GM21737 (cell line): ENCODE results near the gene TEX2.

ENCODE experiments used
- ATAC-seq: cut with Tn5 transposase; IDR thresholded peaks from one replicate; pipeline ENCODE4 v1.9.1; 2021; ENCODE audit warnings: mild to moderate bottlenecking, moderate library complexity; ENCODE audit not compliant: unreplicated experiment

TEX2 gene

DNA sequence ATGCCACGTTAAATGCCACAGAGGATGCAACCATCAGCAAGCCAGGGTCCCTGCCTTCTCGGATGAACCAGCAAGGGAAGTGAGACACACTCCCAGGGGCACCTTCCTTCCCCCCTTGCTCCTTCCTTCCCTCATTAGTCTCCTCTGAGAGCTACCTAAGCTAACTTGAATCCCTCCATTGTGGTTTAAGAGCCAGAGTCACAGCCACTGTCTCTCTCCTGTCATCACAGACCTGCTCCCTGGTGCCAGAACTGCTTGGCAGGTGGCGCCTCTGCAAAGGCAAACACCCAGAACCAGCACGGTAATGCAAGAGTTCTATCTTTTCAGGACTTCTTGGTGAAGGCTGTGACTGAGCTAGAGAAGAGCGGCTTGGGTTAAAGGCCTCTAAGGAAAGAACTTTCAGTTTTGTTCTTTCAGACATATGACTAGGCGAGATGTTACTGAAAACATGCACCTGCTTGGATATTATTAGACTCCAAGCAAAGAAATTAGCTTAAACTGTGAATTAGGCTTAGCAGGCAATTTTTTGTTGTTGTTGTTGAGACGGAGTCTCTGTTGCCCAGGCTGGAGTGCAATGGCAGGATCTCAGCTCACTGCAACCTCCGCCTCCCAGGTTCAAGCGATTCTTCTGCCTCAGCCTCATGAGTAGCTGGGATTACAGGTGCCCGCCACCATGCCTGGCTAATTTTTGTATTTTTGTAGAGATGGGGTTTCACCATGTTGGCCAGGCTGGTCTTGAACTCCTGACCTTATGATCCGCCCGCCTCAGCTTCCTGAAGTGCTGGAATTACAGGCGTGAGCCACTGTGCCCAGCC, 141.9 kb downstream of the TEX2 start:
- ATAC-seq = peak; percentile 70

DNA sequence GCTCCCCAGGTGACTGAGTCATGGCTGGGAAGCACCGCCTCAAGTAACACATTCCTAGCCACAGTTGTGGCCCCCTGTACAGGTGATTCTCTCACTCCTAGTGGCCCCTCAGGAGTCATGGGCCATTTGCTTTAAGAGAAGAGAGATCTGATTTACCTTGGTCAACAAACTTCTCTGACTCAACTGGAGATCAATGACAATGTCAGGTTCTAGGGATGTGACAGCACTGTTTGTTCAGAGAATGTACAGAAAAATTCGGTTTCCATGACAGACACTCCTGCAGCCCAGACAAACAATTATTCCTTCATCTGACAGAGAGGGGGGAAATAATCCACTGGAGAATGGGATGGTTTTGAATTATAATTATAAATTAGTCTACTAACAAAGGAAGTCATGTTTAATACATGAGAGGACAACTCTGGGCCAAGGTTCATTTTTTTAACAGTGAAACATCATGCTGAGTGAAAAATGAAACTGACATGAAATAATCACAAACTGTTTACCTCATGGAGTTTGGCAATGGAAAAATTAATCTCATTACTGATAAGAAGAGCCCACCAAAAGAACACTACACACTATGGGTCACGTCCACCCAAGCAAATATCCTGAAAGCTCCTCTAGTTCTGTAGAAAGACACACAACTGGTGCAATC, 142.8 kb downstream of the TEX2 start:
- no peak for ATAC-seq

DNA sequence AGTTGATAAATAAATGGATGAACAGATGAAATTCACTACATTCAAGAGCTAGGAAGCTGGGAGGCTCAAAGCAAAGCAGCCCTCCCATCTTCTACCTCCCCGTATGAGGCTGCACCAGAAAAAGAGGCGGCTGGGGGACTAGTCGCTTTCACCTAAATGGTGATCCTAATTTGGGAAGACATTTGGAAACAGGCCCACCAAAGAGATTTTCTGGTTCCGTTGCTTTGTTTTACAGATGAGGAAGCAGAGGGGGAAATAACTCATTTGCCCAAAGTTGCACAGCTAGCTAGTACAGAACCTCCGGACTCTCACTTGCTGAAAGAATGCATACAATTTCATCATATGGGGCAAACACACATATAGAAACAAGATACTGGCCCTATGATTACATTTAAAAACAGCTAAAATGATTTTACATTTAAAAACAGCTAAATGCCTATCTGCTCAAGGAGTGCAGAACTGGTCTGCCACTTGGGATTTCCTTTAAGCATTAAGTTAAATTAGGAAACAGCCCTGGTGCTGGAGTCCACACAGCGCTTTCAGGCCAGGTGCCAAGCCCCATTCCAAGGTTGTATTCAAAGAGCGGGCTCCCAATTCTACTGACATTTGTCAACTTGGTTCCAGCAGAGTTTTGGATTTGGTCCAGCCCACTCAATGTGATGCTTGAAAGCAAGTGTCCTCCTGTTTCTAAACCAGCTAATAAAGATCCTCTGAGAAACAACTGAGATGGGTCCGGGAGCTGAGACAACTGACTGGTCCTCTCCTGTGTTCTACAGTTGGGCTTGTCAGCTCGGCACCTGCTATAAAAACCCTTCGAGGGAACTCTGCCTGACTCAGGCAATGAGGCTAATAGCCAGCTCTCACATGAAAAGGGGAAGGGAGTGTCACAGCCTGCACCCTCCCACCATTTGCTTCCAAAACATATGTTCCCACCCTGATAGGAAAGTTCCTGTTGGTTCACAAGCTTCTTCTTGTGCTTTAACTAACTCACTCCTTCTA, 144.8 kb downstream of the TEX2 start:
- ATAC-seq = no peak

DNA sequence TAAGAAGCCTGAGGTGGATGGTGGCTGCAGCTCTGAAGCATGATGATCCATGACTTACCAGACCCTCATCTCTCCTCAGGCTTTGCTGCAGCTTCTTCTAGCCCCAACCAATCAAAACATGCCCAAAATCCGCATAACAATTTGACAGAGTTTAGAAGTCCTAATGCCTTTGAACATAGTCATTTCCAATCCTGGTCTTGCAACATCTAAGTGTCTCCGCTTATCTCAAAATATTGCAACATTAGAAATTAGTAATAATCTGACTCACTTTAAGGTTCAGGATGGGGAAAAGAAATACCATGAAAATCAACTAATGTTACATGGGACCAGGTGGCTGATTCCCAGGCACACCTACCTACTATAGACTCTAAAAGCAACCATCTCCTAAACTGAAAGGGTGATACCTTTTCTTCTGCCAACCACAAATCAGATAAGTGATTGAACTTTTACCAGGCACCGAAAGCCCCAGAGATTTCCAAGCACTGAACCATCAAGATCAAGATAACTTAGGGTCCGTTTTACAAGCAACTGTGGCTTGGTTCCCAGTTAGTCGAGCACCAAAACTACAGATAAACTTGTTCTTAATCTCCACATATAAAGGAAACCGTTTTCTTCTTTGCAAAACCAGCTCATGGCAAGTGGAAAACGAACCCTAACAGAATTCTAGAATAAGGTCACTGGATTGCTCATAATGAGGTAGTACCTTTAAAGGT, 147.1 kb downstream of the TEX2 start:
- ATAC-seq = no peak

DNA sequence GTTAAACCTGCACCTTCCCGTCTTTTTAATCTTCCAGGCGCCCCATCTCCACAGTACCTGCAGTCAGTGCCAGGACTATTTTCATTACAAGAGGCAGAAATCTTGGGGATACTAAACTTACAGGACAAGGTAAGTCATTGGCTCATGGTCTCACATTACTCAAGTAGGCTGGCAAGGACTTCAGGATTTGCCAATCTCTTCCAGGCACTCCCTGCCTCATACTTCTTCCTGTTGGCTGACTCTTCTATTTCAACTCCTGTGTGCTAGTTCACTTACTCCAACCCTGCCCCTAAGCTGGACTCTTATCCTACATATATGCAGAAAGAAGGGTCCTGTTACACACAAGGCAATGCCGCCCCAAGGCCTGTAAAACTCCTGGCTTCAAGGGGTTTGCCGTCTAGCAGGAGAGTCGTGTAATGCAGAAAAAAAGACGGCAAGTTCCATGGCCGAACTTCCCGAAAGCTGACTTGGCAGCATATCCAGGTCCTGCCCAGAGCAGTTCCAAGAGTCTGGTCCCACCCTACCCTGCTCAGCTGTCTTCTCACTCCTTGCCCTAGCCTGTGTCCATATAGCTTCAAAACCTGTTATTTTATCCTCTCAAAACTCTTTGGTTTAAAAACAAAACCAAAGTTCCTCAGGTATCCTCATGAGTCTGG, 147.9 kb downstream of the TEX2 start:
- no peak for ATAC-seq

DNA sequence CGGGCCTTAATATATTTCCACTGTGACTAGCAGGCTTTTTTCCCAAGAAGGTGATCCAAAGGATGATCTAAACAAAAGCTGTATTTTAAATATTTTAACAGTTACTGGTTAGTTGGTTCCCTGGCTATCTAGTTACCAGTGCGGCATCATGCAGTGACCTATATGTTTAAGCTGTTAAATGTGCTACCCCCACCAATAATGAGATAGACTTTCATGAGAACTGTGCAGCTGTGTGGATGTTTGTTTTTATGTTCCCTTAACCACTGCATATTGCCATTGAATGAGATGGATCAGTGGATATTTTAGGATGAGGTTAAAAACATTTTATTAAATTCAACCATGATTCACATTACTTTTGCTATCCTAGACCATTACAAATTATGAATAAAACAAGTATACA, 150.1 kb downstream of the TEX2 start:
- no peak for ATAC-seq

DNA sequence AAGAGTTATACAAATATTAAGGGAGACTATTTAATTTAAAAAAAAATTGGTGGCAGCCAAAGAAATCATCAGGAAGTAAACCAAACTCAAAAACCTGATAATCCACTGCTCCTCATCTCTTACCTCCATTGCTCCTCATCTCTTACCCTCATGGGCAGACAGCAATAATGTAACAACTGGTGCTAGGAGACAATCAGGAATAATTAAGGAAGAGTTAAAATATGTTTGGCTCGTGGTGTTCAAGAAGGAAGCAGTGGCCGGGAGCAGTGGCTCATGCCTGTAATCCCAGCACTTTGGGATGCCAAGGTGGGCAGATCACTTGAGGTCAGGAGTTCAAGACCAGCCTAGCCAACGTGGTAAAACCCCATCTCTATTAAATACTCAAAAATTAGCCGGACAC, 151.2 kb downstream of the TEX2 start:
- no peak for ATAC-seq

DNA sequence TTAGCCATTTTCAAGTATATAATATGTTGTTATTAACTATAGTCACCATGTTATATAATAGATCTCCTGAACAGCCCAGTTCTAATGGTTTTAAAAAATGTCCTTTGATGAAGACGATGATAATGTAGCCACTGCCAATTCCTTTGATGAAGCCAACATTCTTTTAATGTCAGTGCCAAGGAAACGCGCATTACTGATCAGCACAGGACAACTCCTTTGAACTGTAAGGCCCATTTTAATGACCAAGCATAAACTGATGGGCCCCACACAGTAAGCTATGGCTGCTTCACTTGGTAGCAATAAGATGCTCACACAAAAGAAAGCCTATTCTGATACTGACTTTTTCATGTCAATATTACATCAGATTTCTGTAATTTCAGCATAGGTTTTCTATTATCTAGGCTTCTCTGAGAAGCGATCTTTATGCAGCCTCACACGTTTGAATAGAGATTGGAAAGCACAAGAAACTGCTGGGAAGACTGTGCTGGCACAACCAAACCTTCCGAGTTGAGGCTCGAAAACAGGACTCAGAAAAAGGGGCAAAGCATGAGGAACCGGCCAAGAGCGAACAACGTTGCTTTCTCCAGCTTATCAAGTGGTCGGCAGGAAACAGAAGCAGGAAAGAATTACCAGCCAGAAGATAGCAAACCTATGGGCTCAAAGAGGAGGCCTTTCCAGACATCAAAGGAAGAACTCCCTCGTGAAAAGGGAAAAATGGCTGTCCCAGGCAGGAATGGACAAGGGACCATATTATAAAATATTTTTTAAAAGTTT, 152.5 kb downstream of the TEX2 start:
- no peak for ATAC-seq

DNA sequence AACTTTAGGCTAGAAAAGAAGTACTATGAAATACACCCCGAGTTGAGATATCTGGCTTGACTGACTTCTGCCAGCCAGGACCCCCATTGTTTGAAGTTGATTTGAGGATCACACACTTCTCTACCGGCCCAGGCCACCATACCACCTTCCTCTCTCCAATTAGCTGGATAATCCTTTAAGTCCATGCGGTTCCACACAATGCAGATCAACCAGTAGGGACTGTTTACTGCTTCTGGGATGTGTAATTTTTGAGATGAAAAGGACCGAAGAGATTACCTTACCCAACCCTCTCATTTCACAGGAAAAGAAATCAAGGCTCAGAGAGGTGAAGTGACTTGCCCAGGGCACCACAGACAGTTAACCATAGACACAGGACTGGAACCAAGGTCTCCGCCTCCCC, 153.7 kb downstream of the TEX2 start:
- ATAC-seq = no peak

DNA sequence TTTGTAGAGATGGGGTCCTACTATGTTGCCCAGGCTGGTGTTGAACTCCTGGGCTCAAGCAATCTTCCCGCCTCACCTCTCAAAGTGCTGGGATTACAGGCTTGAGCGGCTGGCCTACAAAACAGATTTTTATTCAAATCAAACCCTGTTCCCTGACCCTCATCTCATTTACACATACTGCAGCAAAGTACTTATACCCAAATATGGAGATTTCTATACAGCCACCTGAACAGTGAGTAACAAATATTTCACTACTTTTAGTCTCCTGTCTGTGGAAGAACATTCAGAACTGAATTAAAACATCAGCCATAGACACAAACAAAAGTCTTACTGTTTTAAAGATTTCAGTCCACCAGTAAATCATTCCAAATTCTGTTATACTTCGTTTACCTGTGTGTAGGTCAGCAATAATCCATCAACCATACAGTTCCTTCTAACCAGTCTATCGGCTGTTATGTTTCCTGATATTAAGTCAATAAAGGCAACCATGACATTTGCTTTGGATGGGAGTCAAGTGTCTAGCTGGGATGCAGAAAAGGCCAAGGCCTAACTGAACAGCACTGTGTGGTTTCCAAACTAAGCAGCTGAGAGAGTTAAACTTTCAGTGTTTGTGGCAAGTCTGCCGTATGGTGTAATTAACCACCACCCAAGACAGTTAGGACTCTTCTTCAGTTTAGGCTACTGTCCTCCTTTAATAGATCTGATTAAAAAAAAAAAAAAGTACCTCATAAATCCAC, 155.4 kb downstream of the TEX2 start:
- no peak for ATAC-seq

DNA sequence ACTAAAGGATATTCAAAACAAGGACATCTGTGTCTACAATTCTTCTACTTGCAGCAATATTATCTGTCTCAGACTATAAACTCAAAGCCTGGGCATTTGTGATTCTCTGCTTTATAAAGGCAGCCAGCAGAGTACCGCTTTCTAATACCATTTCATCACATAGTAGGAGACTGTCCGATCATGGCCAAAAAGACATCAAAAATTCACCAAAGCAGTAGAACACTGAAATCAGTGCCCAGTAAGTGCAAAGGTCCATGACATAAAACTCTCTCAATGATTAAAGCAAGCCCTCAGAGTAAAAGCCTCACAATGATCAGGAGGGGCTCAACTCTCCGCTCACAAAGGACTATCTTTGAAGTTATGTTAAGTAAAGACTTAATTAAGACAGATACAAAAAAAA, 156.1 kb downstream of the TEX2 start:
- ATAC-seq = no peak

DNA sequence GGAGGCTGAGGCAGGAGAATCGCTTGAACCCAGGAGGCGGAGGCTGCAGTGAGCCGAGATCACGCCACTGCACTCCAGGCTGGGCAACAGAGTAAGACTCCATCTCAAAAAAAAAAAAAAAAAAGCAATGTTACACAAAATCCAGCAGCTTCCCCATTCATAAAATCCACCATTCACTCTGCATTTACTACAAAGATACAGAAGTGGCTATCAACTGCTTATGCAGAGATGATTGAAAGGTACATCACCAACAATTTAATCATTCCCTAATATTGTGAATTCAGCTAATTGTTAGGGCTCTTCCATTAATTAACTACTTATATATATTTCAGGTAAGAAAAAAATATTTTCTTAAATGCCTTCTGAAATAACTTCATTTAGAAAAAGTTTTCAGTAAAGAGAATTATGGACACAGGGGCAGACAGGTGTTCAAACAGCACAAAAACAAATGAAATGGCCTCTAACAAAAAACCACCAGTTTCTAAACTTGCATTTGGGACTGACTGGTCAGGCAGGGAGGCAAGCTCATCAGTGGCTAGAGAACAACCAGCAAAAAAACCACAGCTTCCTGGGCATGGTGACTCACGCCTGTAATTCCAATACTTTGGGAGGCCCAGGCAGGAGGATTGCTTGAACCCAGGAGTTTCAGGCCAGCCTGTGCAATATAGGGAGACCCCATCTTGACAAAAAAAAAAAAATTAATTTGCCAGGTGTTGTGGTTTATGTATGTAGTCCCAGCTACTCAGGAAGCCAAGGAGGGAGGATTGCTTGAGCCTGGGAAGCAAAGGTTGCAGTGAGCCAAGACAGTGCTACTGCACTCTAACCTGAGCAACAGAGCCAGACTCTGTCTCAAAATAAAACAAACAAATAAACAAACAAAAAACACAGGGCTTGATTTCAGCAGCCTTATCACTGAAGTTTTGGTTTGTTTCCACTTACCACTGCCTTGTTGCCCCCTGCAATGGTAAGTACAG, 159.4 kb downstream of the TEX2 start:
- ATAC-seq = no peak

DNA sequence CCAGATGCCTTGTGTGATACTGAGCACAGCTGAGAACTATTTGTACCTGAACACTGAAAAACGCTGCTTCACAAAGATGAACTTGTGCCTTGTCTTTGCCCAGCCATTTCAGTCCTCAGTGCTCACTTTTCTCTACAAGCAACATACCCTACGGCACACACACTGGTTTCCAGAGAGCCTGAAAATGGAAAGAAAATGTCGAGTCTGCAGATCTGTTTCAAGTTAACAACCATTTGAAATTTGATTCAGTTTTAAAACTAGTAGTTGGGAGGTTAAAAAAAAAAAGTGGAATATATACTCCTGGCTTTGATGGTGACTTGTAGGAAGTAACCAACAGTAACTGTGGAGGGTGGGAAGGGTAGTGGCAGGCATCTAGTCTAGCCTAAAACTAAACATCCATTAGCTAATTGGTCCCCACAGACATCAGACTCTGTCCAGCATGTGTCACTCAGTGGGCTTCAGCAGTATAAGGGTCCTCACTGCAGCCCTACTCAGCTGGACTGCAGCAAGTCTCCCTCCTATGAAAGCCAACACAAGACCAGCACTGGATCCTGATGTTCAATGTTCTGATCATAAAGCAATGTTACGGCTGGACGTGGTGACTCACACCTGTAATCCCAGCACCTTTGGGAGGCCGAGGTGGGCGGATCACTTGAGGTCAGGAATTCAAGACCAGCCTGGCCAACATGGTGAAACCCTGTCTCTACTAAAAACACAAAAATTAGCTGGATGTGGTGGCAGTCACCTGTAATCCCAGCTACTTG, 160.3 kb downstream of the TEX2 start:
- ATAC-seq = no peak

DNA sequence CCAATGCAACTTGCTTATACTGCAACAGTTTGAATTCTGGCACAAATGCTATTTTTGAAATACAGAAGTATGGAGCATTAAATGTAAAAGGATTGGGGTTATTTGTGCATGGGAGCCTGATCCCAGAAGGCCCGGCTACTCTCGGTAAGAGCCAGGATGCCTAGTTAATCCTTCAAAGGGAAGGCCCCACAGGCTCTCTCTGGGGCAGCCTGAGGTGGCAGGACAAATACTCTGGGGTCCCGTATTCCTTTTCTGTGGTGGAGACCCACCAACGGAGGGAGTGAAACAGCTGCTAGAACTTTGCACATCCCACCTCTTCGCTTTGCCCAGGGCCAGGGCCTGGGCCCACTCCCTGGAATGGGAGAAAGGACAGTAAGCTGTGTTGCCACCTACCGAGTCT, 163.5 kb downstream of the TEX2 start:
- ATAC-seq = no peak
